ENCODE data around the gene TFIP11. TPM values are rescaled to one million over a fixed set of nuclear protein-coding genes. Genes with fewer than 3 reads are reported as not detected.
A peak's percentile ranks its signal among the peaks of the same experiment; 100 is the strongest.

TFIP11 gene
- total and polyA plus RNA-seq, 2 of the 13 experiments (the other 11 are each of a cell fraction or from before 2014, with no cell fraction given): 15.4 to 22.8 TPM

- peak in 1 of 2 experiments; percentile 37; a peak in 1 of 4 replicates for TF ChIP-seq REST (IDR thresholded peaks at IDR 0.05; ENCODE audit: borderline replicate concordance in 1 of 2, low read depth in 1 of 2, low read length in 2 of 2)
- no peak for TF ChIP-seq ATM (IDR thresholded peaks at IDR 0.05; ENCODE audit: borderline replicate concordance)
- TF ChIP-seq ZNF615 (CRISPR knock-in tag; IDR thresholded peaks at IDR 0.05; ENCODE audit: borderline replicate concordance): no peak
- TF ChIP-seq ZNF333 (CRISPR knock-in tag; IDR thresholded peaks at IDR 0.05; ENCODE audit: borderline replicate concordance): no peak
- peak; percentile 71; the same call in 1 of the 2 replicates for TF ChIP-seq ZNF136 (CRISPR knock-in tag; IDR thresholded peaks at IDR 0.05; ENCODE audit: low read depth)
- peak; percentile 33; the same call in 1 of the 2 replicates for TF ChIP-seq ZNF563 (CRISPR knock-in tag; IDR thresholded peaks at IDR 0.05)
- peak; percentile 87; the same call in 1 of the 2 replicates for TF ChIP-seq FOXK1 (CRISPR knock-in tag; IDR thresholded peaks at IDR 0.05; ENCODE audit: borderline replicate concordance, low read depth)
- TF ChIP-seq TFDP2 (CRISPR knock-in tag; IDR thresholded peaks at IDR 0.05): peak; percentile 83
- TF ChIP-seq JARID2 (CRISPR knock-in tag; IDR thresholded peaks at IDR 0.05; ENCODE audit: insufficient replicate concordance): peak; percentile 80
- peak; percentile 39 for TF ChIP-seq TBL1XR1 (IDR thresholded peaks at IDR 0.05; ENCODE audit: borderline replicate concordance, low read length, partially characterized antibody)
- TF ChIP-seq SMAD1 (CRISPR knock-in tag; IDR thresholded peaks at IDR 0.05; ENCODE audit: borderline replicate concordance, low read depth): 0 out of 2 replicates have a peak, but pooled peaks have one; percentile 63
- TF ChIP-seq KLF9 (CRISPR knock-in tag; IDR thresholded peaks at IDR 0.05; ENCODE audit: low read depth): peak; percentile 71; the same call in 1 of the 2 replicates
- no peak for TF ChIP-seq AKNA (CRISPR knock-in tag; IDR thresholded peaks at IDR 0.05; ENCODE audit: borderline replicate concordance)
- peak; percentile 65; the same call in 1 of the 2 replicates for TF ChIP-seq ZSCAN21 (CRISPR knock-in tag; IDR thresholded peaks at IDR 0.05; ENCODE audit: borderline replicate concordance)
- TF ChIP-seq MZF1 (CRISPR knock-in tag; IDR thresholded peaks at IDR 0.05; ENCODE audit: borderline replicate concordance): 0 out of 2 replicates have a peak, but pooled peaks have one; percentile 65
- peak; percentile 92 for TF ChIP-seq ZFY (CRISPR knock-in tag; IDR thresholded peaks at IDR 0.05)
- no peak for TF ChIP-seq ARID2 (CRISPR knock-in tag; IDR thresholded peaks at IDR 0.05; ENCODE audit: borderline replicate concordance)
- peak; percentile 93 for TF ChIP-seq MXI1 (IDR thresholded peaks at IDR 0.05; ENCODE audit: borderline replicate concordance, low read depth, low read length)
These were observed 28.6 kb downstream of the TFIP11 start, which contains the start of the genes HPS4 and SRRD (continued) for GRCh38 chr22:26483439-26484359.

Measured in HepG2 (cell line).